Nephron progenitor cell (in vitro differentiated cells): ENCODE results near the gene RELT.

Source experiments
- DNase-seq: peaks from one replicate; pipeline ENCODE4 v3.0.0; 2021
- H3K27ac Mint-ChIP-seq: 2 replicates; pipeline ENCODE4 v1.8.0; 2021; ENCODE audit warnings: mild to moderate bottlenecking, moderate library complexity, mixed read lengths
- H3K27me3 Mint-ChIP-seq: 2 replicates; pipeline ENCODE4 v1.8.0; 2021; ENCODE audit warnings: mild to moderate bottlenecking, low read depth, mixed read lengths; ENCODE audit not compliant: poor library complexity
- H3K36me3 Mint-ChIP-seq: 2 replicates; pipeline ENCODE4 v1.8.0; 2021; ENCODE audit warnings: low read depth, mixed read lengths
- H3K4me1 Mint-ChIP-seq: 2 replicates; pipeline ENCODE4 v1.8.0; 2021; ENCODE audit warnings: mixed read lengths
- H3K4me3 Mint-ChIP-seq: 2 replicates; pipeline ENCODE4 v1.8.0; 2021; ENCODE audit warnings: mild to moderate bottlenecking, moderate library complexity, mixed read lengths
- H3K9me3 Mint-ChIP-seq: 2 replicates; pipeline ENCODE4 v1.8.0; 2021; ENCODE audit warnings: mild to moderate bottlenecking, moderate library complexity, mixed read lengths
- TF ChIP-seq, protein P1 (sequence below): fragments of 200-600 bp; sonication (generic); IDR thresholded peaks from 2 replicates; pipeline ENCODE4 v1.5.0; 2021; ENCODE audit warnings: antibody characterized with exemption

The RELT gene

DNA sequence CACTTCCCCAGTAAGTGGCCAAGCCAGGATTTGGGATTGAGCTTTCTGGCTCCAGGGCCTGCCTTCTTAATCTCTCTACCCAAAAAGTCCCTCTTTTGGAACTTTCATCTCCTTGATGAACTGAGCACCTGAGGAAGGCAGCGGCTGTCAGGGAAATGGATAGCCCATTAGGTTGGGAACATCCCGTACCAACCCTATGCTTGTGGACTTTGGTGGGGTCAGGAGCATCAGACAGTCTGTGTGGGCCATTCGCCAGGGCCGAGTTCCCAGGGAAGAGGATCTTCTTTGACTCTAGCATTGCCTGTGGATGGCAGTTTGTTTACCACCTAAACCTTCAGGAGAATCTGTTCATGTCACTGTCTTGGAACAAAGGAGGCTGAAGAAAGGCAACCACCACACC lies 37.9 kb upstream of the RELT start:
- Mint-ChIP-seq H3K4me1 (peaks cover 80% of the 10 kb centered on the region), H3K27me3 (peaks cover 20% of the 10 kb centered on the region)

DNA sequence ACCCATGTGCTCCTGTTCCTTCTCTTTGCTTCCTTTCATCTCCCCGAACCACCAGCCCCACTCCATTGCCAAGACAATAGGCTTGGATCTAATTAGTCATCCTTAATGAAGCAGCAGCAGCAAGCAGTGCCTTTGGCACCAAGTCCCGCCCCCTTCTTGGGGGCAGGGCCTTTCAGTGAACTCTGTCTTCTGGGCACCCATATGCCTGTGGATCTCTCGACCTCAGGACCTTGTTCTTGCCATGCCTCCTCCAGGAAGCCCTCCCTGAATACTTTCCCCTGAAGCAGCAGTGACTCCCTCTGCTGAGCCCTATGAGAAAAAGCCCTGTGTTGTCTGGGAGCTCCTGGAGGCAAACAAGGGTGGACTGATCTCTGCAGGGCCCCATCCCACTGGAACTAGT lies 36.0 kb upstream of the RELT start:
- no peak for DNase-seq
- Mint-ChIP-seq H3K4me1 (peaks cover 79% of the 10 kb centered on the region), H3K4me3 (no peak overlapping the region)

More for the DNA sequence above, 37.9 kb upstream of the RELT start:
- TF ChIP-seq, protein P1, sequence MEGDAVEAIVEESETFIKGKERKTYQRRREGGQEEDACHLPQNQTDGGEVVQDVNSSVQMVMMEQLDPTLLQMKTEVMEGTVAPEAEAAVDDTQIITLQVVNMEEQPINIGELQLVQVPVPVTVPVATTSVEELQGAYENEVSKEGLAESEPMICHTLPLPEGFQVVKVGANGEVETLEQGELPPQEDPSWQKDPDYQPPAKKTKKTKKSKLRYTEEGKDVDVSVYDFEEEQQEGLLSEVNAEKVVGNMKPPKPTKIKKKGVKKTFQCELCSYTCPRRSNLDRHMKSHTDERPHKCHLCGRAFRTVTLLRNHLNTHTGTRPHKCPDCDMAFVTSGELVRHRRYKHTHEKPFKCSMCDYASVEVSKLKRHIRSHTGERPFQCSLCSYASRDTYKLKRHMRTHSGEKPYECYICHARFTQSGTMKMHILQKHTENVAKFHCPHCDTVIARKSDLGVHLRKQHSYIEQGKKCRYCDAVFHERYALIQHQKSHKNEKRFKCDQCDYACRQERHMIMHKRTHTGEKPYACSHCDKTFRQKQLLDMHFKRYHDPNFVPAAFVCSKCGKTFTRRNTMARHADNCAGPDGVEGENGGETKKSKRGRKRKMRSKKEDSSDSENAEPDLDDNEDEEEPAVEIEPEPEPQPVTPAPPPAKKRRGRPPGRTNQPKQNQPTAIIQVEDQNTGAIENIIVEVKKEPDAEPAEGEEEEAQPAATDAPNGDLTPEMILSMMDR = no peak
- H3K4me3 Mint-ChIP-seq = no peak overlapping the region
- DNase-seq = no peak
- H3K9me3 Mint-ChIP-seq = no peaks in the 10 kb centered on the region
- no peak overlapping the region for H3K27ac Mint-ChIP-seq
- peaks cover 14% of the 10 kb centered on the region for H3K36me3 Mint-ChIP-seq

DNA sequence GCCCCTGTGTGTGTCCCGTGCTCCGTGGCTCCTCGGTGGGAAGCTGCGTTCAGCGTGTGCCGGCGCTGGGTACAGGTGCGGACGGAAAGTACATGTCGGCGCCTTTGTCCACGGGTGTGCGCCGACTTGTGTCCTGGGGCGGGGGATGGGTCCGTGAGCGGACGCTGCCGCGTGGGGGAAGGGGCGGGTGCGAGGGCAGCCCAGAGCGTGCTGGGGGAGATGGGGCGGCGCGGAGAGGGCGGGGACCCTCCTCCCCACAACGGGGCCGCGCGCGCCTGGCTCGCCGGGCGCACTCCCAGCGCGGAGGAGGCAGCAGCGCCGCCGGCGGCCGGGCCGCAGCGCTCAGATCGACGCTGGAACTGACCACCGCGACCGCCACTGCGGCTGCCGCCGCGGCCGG lies 33.6 kb upstream of the RELT start:
- H3K27ac Mint-ChIP-seq = no peak overlapping the region
- peak; percentile 75 for DNase-seq
- peaks cover 18% of the 10 kb centered on the region for H3K36me3 Mint-ChIP-seq
- H3K27me3 Mint-ChIP-seq = peaks cover 26% of the 10 kb centered on the region
- H3K4me3 Mint-ChIP-seq = peak overlapping the region; percentile 79
- H3K9me3 Mint-ChIP-seq = no peaks in the 10 kb centered on the region
- peaks cover 69% of the 10 kb centered on the region for H3K4me1 Mint-ChIP-seq
- TF ChIP-seq, protein P1 = no peak

More for the DNA sequence above, 36.0 kb upstream of the RELT start:
- peaks cover 25% of the 10 kb centered on the region for H3K27me3 Mint-ChIP-seq
- TF ChIP-seq, protein P1 = no peak
- no peak overlapping the region for H3K27ac Mint-ChIP-seq
- H3K9me3 Mint-ChIP-seq = no peaks in the 10 kb centered on the region
- H3K36me3 Mint-ChIP-seq = peaks cover 14% of the 10 kb centered on the region

DNA sequence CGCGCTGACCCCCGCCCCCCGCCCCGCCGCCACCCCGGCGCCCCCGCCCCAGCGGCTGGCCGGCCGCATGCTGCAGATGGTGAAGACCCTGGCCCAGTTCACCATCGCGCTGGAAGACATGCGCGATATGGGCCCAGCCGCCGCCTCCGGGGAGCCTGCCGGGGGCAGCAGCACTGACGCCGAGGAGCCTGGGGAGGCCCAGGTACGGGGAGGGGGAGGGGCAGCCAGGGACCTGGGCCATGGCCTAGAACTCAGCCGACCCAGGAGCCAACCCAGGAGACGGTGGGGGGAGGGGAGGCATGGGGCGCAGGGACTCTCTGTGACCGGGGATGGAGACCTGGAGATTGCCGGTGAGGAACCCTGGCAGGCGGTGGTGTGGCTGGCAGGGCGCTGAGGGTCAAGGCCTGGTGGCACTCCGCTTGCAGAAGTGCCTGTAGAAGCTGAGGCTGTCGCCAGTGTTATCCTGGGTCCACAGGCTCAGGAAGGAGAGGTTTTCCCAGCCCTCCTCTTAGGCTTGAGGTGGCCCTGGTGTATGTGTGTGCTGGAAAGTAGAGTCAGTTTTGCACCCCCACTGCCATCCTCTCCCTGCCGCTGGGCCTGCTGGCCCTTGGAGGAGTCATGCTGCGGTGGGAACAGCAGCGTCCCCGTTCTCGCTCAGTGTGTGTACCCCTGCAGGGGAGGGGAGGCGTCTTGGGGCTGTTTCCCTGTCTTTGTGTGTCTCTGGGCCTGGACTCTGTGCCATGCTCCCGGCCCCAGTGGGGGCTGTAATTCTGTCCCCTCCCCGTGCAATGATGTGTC lies 32.9 kb upstream of the RELT start:
- Mint-ChIP-seq H3K4me3 (peak overlapping the region; percentile 69), H3K36me3 (peaks cover 22% of the 10 kb centered on the region), H3K27ac (no peak overlapping the region), H3K9me3 (no peaks in the 10 kb centered on the region), H3K4me1 (peaks cover 63% of the 10 kb centered on the region), H3K27me3 (peaks cover 26% of the 10 kb centered on the region)
- DNase-seq = peak; percentile 44
- TF ChIP-seq, protein P1 = no peak

DNA sequence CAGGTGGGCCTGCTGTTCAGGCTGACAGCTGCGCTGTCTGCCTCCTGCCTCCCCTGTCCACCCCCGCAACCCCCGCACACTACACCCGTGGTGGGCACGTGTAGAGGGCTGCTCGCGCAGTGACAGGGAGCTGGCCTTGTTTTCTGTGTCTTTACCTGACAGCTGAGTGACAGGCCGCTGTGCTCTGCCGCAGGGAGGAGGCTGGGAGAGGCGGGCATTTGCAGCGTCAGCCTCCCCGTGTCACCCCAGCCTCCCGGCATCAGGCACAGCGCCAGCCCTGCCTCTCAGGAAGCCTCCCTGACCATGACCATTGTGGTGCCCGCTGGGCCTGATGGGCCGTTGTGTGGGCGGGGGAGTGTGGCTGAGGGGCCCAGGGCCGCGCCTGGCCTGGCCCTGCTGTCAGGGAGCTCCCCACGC lies 32.0 kb upstream of the RELT start:
- H3K36me3 Mint-ChIP-seq = peaks cover 24% of the 10 kb centered on the region
- peak overlapping the region; percentile 69 for H3K4me3 Mint-ChIP-seq
- H3K9me3 Mint-ChIP-seq = no peaks in the 10 kb centered on the region
- peaks cover 54% of the 10 kb centered on the region for H3K4me1 Mint-ChIP-seq
- no peak overlapping the region for H3K27ac Mint-ChIP-seq
- no peak for DNase-seq
- H3K27me3 Mint-ChIP-seq = peaks cover 26% of the 10 kb centered on the region
- TF ChIP-seq, protein P1 = no peak
